IMR-90 (cell line): ENCODE results near the gene FCRL6. TPM values are rescaled to one million over a fixed set of nuclear protein-coding genes. Genes with fewer than 3 reads are reported as not detected.

Source experiments
- ATAC-seq: fragments of 200-7000 bp; cut with Tn5 transposase; 2 replicates; pipeline ENCODE4 v1.9.1; 2020; ENCODE audit warnings: low read depth, mild to moderate bottlenecking, moderate library complexity
- BruUV-seq: library from RNA; stranded (reverse); fragments of 400-500 nt; replicated peaks from 2 replicates; lab custom pipeline; 2021; lab: Mats Ljungman, UMichigan
- CTCF ChIA-PET: fragments of 300-600 bp; formaldehyde crosslinking; extraction: SDS; loops from one replicate; lab custom pipeline; 2021; ENCODE audit warnings: antibody characterized with exemption; lab: Yijun Ruan, JAX
- POLR2A ChIA-PET: fragments of 300-600 bp; sonication (Branson Sonifier 250); formaldehyde crosslinking; loops from one replicate; lab custom pipeline; 2022; ENCODE audit warnings: antibody characterized with exemption; ENCODE audit not compliant: unreplicated experiment; lab: Charles Lee
- DNase-seq: peaks from one replicate; pipeline ENCODE4 v3.0.0; 2013
- H2AFZ ChIP-seq: replicated peaks from 2 replicates; pipeline ENCODE3; 2013; ENCODE audit warnings: low read length, mild to moderate bottlenecking; ENCODE audit not compliant: poor library complexity
- H2AK5ac ChIP-seq: 2 replicates; pipeline ENCODE4 v1.6.1; 2013; ENCODE audit warnings: low read depth, low read length, inconsistent platforms
- H2AK9ac ChIP-seq: replicated peaks from 2 replicates; pipeline ENCODE3; 2013; ENCODE audit warnings: mild to moderate bottlenecking, low read depth, low read length, moderate library complexity; ENCODE audit not compliant: poor library complexity
- H2BK120ac ChIP-seq: 2 replicates; pipeline ENCODE4 v1.6.1; 2013; ENCODE audit warnings: low read depth, low read length, inconsistent platforms
- H2BK15ac ChIP-seq: 3 replicates; pipeline ENCODE4 v1.6.1; 2013; ENCODE audit warnings: low read depth, low read length, inconsistent platforms
- H2BK20ac ChIP-seq: 2 replicates; pipeline ENCODE4 v1.6.1; 2013; ENCODE audit warnings: low read depth, mild to moderate bottlenecking, inconsistent platforms, low read length, moderate library complexity
- H2BK5ac ChIP-seq: 2 replicates; pipeline ENCODE4 v1.6.1; 2013; ENCODE audit warnings: mild to moderate bottlenecking, low read depth, low read length, inconsistent platforms; ENCODE audit not compliant: poor library complexity, severe bottlenecking
- H3K14ac ChIP-seq: replicated peaks from 2 replicates; pipeline ENCODE4 v1.6.1; 2013; ENCODE audit warnings: low read depth, low read length, inconsistent platforms
- H3K18ac ChIP-seq: 2 replicates; pipeline ENCODE4 v1.6.1; 2013; ENCODE audit warnings: low read depth, low read length, control low read depth
- H3K23ac ChIP-seq: 2 replicates; pipeline ENCODE4 v1.6.1; 2013; ENCODE audit warnings: low read depth, low read length, inconsistent platforms
- H3K27ac ChIP-seq: 2 replicates; pipeline ENCODE4 v1.5.1; 2013; ENCODE audit warnings: mild to moderate bottlenecking, control low read depth, low read length; ENCODE audit not compliant: insufficient read depth
- H3K27me3 ChIP-seq: 2 replicates; pipeline ENCODE4 v1.6.1; 2013; ENCODE audit warnings: low read length; ENCODE audit not compliant: control insufficient read depth, insufficient read depth
- H3K36me3 ChIP-seq: 2 replicates; pipeline ENCODE4 v1.6.1; 2013; ENCODE audit warnings: low read length, mixed read lengths; ENCODE audit not compliant: control insufficient read depth, insufficient read depth
- H3K4ac ChIP-seq: 2 replicates; pipeline ENCODE4 v1.6.1; 2013; ENCODE audit warnings: low read depth, low read length, inconsistent platforms
- H3K4me1 ChIP-seq: 2 replicates; pipeline ENCODE4 v1.6.1; 2013; ENCODE audit warnings: low read length, mixed read lengths; ENCODE audit not compliant: control insufficient read depth, insufficient read depth
- H3K4me2 ChIP-seq: 2 replicates; pipeline ENCODE4 v1.6.1; 2013; ENCODE audit warnings: low read depth, mild to moderate bottlenecking, control low read depth, low read length, moderate library complexity
- H3K4me3 ChIP-seq: 2 replicates; pipeline ENCODE4 v1.5.1; 2013; ENCODE audit warnings: low read depth, mild to moderate bottlenecking, control low read depth, low read length, moderate library complexity; ENCODE audit not compliant: insufficient read depth
- H3K56ac ChIP-seq: 2 replicates; pipeline ENCODE4 v1.6.1; 2013; ENCODE audit warnings: low read length, inconsistent platforms; ENCODE audit not compliant: insufficient read depth; ENCODE audit errors: extremely low read depth
- H3K79me1 ChIP-seq, 2 experiments: 2 replicates each; pipeline ENCODE4 v1.6.1; 2013; ENCODE audit warnings: low read length in 2 of 2, inconsistent platforms in 1 of 2, low read depth in 1 of 2
- H3K9ac ChIP-seq: 2 replicates; pipeline ENCODE4 v1.6.1; 2013; ENCODE audit warnings: low read depth, low read length, control low read depth
- H3K9me1 ChIP-seq: 2 replicates; pipeline ENCODE4 v1.6.1; 2013; ENCODE audit warnings: low read length, inconsistent platforms; ENCODE audit not compliant: insufficient read depth
- H3K9me3 ChIP-seq: 2 replicates; pipeline ENCODE4 v1.6.1; 2013; ENCODE audit warnings: low read length; ENCODE audit not compliant: control insufficient read depth, insufficient read depth
- H4K20me1 ChIP-seq: 2 replicates; pipeline ENCODE4 v1.6.1; 2013; ENCODE audit warnings: low read length, inconsistent platforms; ENCODE audit not compliant: insufficient read depth
- H4K5ac ChIP-seq: 2 replicates; pipeline ENCODE4 v1.6.1; 2013; ENCODE audit warnings: mild to moderate bottlenecking, low read depth, low read length, control low read depth
- H4K8ac ChIP-seq, 2 experiments: 2 replicates each; pipeline ENCODE4 v1.6.1; 2013; ENCODE audit warnings: low read depth in 2 of 2, low read length in 2 of 2, control low read depth in 1 of 2, inconsistent platforms in 1 of 2
- H4K91ac ChIP-seq: 2 replicates; pipeline ENCODE4 v1.6.1; 2013; ENCODE audit warnings: low read depth, low read length, inconsistent platforms; ENCODE audit not compliant: insufficient read depth
- CEBPB ChIP-seq: IDR thresholded peaks from 2 replicates; pipeline ENCODE4 v1.6.1; 2012; ENCODE audit warnings: low read depth, low read length, improper control_type of control experiment
- CHD1 ChIP-seq: IDR thresholded peaks from 2 replicates; pipeline ENCODE4 v1.6.1; 2012; ENCODE audit warnings: low read depth, low read length, improper control_type of control experiment
- MAFK ChIP-seq: IDR thresholded peaks from 2 replicates; pipeline ENCODE4 v1.6.1; 2012; ENCODE audit warnings: low read depth, low read length, improper control_type of control experiment
- MAZ ChIP-seq: IDR thresholded peaks from 2 replicates; pipeline ENCODE4 v1.6.1; 2012; ENCODE audit warnings: low read depth, mild to moderate bottlenecking, low read length, improper control_type of control experiment, moderate library complexity, borderline replicate concordance
- NFE2L2 ChIP-seq: fragments of 150-350 bp; IDR thresholded peaks from 2 replicates; pipeline ENCODE4 v1.6.1; 2016; ENCODE audit warnings: low read depth, mild to moderate bottlenecking, low read length
- POLR2A ChIP-seq: IDR thresholded peaks from 2 replicates; pipeline ENCODE4 v1.6.1; 2012; ENCODE audit warnings: mild to moderate bottlenecking, low read depth, low read length
- RAD21 ChIP-seq: IDR thresholded peaks from 2 replicates; pipeline ENCODE4 v1.6.1; 2012; ENCODE audit warnings: low read length, improper control_type of control experiment
- whole genome bisulfite sequencing, 2 experiments: methylation state at CpG; one replicate each; pipeline versions ENCODE4 v1.1.5 to v1.1.7; 2013; ENCODE audit warnings: missing lambda C conversion rate in 2 of 2; ENCODE audit not compliant: insufficient read length in 1 of 2; ENCODE audit errors: extremely low coverage in 2 of 2; 5-methylcytosine and 5-hydroxymethylcytosine counted together
- dilution Hi-C: fragments of 300-500 bp; cut with HindIII; formaldehyde crosslinking; loops from one replicate; pipeline ENCODE4 v1.14.3; 2018; ENCODE audit warnings: low sequenced_read_pairs; ENCODE audit not compliant: unreplicated experiment
- in situ Hi-C: fragments of 300-500 bp; cut with MboI; formaldehyde crosslinking; loops from 3 replicates; pipeline ENCODE4 v1.14.3; 2019; ENCODE audit warnings: low sequenced_read_pairs, inconsistent platforms, mixed read lengths
- intact Hi-C: fragments of 100-400 bp; cut with micrococcal nuclease; formaldehyde crosslinking; loops from 2 replicates; pipeline ENCODE4 v1.10.0; 2022
- polyA plus RNA-seq, 3 experiments: library from polyadenylated mRNA; depleted of rRNA; stranded (reverse); fragments of >200 nt; gene quantifications; 2 replicates each; pipeline ENCODE4 v1.2.3, GENCODE V29; 2012; ENCODE audit warnings: low replicate concordance in 1 of 3
- total RNA-seq: library from RNA; depleted of rRNA; stranded (reverse); fragments of >200 nt; gene quantifications from 2 replicates; pipeline ENCODE4 v1.2.3, GENCODE V29; 2012
- TF ChIP-seq, protein P1 (sequence below): fragments of 150-350 bp; IDR thresholded peaks from 2 replicates; pipeline ENCODE4 v1.6.1; 2016; ENCODE audit warnings: low read depth, mild to moderate bottlenecking, low read length, moderate library complexity, borderline replicate concordance
- TF ChIP-seq, protein P2 (sequence below): fragments of 150-350 bp; IDR thresholded peaks from 2 replicates; pipeline ENCODE4 v1.6.1; 2017; ENCODE audit warnings: mild to moderate bottlenecking, antibody characterized with exemption, low read length, low read depth

The FCRL6 gene
- total and polyA plus RNA-seq, 2 of the 4 experiments (the other 2 are of a cell fraction) = not detected

GRCh38 chr1:159855709-159856108 lies 53.5 kb downstream of the FCRL6 start:
- H3K9me3 ChIP-seq = no peaks in the 10 kb centered on the region
- H3K18ac ChIP-seq = no peak overlapping the region
- no peak overlapping the region for H4K5ac ChIP-seq
- H2AFZ ChIP-seq = no peak overlapping the region
- H4K20me1 ChIP-seq = no peaks in the 10 kb centered on the region
- peaks cover 0 to 7% of the 10 kb centered on the region in 2 experiments; a peak in 2 of 4 replicates for H3K79me1 ChIP-seq
- 0 out of 2 replicates have a peak, but pooled peaks cover 4% of the 10 kb centered on the region for H3K9me1 ChIP-seq
- no peak overlapping the region for H3K56ac ChIP-seq
- no peak overlapping the region for H3K27ac ChIP-seq
- ATAC-seq (no peak), DNase-seq (no peak)
- intact Hi-C loops (loop anchor here (2.0 kb wide), 1 partner anchor 69 kb away; the partner anchor contains the start of gene TAGLN2), in situ Hi-C loops (no loop called here), dilution Hi-C loops (no loop called here)
- no peak overlapping the region for H3K4me3 ChIP-seq
- WGBS, 2 experiments = 70% methylated on average over 15 of the region's 34 CpGs; no CpG with 5 or more reads in 1 of the 2 experiments
- ChIA-PET POLR2A (no interaction called here), CTCF (no interaction called here)
- H4K91ac ChIP-seq = no peak overlapping the region
- no peak overlapping the region for H2BK120ac ChIP-seq
- H3K4me1 ChIP-seq = peaks cover 1% of the 10 kb centered on the region; the same call in 1 of the 2 replicates
- no peaks in the 10 kb centered on the region for H3K27me3 ChIP-seq
- peak overlapping the region; percentile 55 for H2AK9ac ChIP-seq
- H3K4ac ChIP-seq = peak overlapping the region; percentile 88; the same call in 1 of the 2 replicates
- H2BK15ac ChIP-seq = no peak overlapping the region
- no peak overlapping the region for H2BK20ac ChIP-seq
- no peak overlapping the region for H3K14ac ChIP-seq
- no TSS peak for BruUV-seq
- H2AK5ac ChIP-seq = peak overlapping the region; percentile 74; the same call in 1 of the 2 replicates
- no peak overlapping the region for H3K9ac ChIP-seq
- no peak for TF ChIP-seq NFE2L2
- no peak for TF ChIP-seq POLR2A
- no peak for TF ChIP-seq RAD21
- TF ChIP-seq CHD1 = no peak
- TF ChIP-seq, protein P1, sequence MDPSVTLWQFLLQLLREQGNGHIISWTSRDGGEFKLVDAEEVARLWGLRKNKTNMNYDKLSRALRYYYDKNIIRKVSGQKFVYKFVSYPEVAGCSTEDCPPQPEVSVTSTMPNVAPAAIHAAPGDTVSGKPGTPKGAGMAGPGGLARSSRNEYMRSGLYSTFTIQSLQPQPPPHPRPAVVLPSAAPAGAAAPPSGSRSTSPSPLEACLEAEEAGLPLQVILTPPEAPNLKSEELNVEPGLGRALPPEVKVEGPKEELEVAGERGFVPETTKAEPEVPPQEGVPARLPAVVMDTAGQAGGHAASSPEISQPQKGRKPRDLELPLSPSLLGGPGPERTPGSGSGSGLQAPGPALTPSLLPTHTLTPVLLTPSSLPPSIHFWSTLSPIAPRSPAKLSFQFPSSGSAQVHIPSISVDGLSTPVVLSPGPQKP = no peak
- TF ChIP-seq, protein P2, sequence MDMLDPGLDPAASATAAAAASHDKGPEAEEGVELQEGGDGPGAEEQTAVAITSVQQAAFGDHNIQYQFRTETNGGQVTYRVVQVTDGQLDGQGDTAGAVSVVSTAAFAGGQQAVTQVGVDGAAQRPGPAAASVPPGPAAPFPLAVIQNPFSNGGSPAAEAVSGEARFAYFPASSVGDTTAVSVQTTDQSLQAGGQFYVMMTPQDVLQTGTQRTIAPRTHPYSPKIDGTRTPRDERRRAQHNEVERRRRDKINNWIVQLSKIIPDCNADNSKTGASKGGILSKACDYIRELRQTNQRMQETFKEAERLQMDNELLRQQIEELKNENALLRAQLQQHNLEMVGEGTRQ = no peak
- no peak for TF ChIP-seq MAFK
- no peak for TF ChIP-seq CEBPB
- no peak for TF ChIP-seq MAZ
- no peak overlapping the region for H3K23ac ChIP-seq
- no peak overlapping the region; the same call in 1 of the 2 replicates for H3K4me2 ChIP-seq
- H3K36me3 ChIP-seq = no peaks in the 10 kb centered on the region
- H4K8ac ChIP-seq = no peak overlapping the region; a peak in 1 of 4 replicates
- H2BK5ac ChIP-seq = no peak overlapping the region
